SK-N-SH treated with all-trans-retinoic acid at 6 μM for 48 hours (cell line): ENCODE measurements around the gene RAET1G.

Source experiments
- ATAC-seq: fragments of 200-7000 bp; cut with Tn5 transposase; 3 replicates; pipeline ENCODE4 v1.9.1; 2020; ENCODE audit warnings: mild to moderate bottlenecking, moderate library complexity
- ARNTL ChIP-seq: fragments of 450-650 bp; formaldehyde crosslinking; IDR thresholded peaks from 2 replicates; pipeline ENCODE4 v1.5.0; 2020; ENCODE audit warnings: low read depth, mild to moderate bottlenecking, moderate library complexity, borderline replicate concordance
- BACH2 ChIP-seq: fragments of 250-450 bp; sonication (Bioruptor Pico); IDR thresholded peaks from 2 replicates; pipeline ENCODE4 v1.9.0; 2021; ENCODE audit warnings: mild to moderate bottlenecking, borderline replicate concordance
- CSDC2 ChIP-seq: fragments of 250-450 bp; sonication (Bioruptor Pico); IDR thresholded peaks from 2 replicates; pipeline ENCODE4 v1.5.0; 2020; ENCODE audit warnings: mild to moderate bottlenecking, moderate library complexity
- ESRRG ChIP-seq: fragments of 250-450 bp; sonication (Bioruptor Pico); IDR thresholded peaks from 2 replicates; pipeline ENCODE4 v1.6.1; 2021; ENCODE audit warnings: mild to moderate bottlenecking
- GLIS3 ChIP-seq: fragments of 250-450 bp; sonication (Bioruptor Pico); IDR thresholded peaks from 2 replicates; pipeline ENCODE4 v1.5.0; 2020; ENCODE audit warnings: mild to moderate bottlenecking, moderate library complexity
- ISL1 ChIP-seq: fragments of 250-450 bp; sonication (Bioruptor Pico); IDR thresholded peaks from 2 replicates; pipeline ENCODE4 v2.1.2; 2022; ENCODE audit warnings: mild to moderate bottlenecking, moderate library complexity
- OSR1 ChIP-seq: fragments of 250-450 bp; sonication (Bioruptor Pico); IDR thresholded peaks from 2 replicates; pipeline ENCODE4 v1.8.0; 2022; ENCODE audit warnings: moderate library complexity, mild to moderate bottlenecking, inconsistent platforms
- PPARA ChIP-seq: fragments of 250-450 bp; sonication (Bioruptor Pico); IDR thresholded peaks from 2 replicates; pipeline ENCODE4 v1.5.0; 2020; ENCODE audit warnings: mild to moderate bottlenecking, borderline replicate concordance
- RARB ChIP-seq: fragments of 250-450 bp; sonication (Bioruptor Pico); IDR thresholded peaks from 2 replicates; pipeline ENCODE4 v1.8.0; 2021; ENCODE audit warnings: mild to moderate bottlenecking, moderate library complexity
- SNAI2 ChIP-seq: fragments of 250-450 bp; sonication (Bioruptor Pico); IDR thresholded peaks from 2 replicates; pipeline ENCODE4 v1.5.0; 2020; ENCODE audit warnings: mild to moderate bottlenecking, moderate library complexity
- TCF4 ChIP-seq: fragments of 250-450 bp; sonication (Bioruptor Pico); IDR thresholded peaks from 2 replicates; pipeline ENCODE4 v1.8.0; 2021; ENCODE audit warnings: mild to moderate bottlenecking, moderate library complexity, borderline replicate concordance
- TOX ChIP-seq: fragments of 250-450 bp; sonication (Bioruptor Pico); IDR thresholded peaks from 2 replicates; pipeline ENCODE4 v1.8.0; 2021; ENCODE audit warnings: mild to moderate bottlenecking, moderate library complexity, borderline replicate concordance
- ZC3H10 ChIP-seq: fragments of 250-450 bp; sonication (Bioruptor Pico); IDR thresholded peaks from 2 replicates; pipeline ENCODE4 v1.5.1; 2021; ENCODE audit warnings: mild to moderate bottlenecking, moderate library complexity
- ZFP3 ChIP-seq: fragments of 250-450 bp; sonication (Bioruptor Pico); IDR thresholded peaks from 2 replicates; pipeline ENCODE4 v1.5.0; 2020; ENCODE audit warnings: mild to moderate bottlenecking, moderate library complexity
- ZFP30 ChIP-seq: fragments of 450-650 bp; formaldehyde crosslinking; IDR thresholded peaks from 2 replicates; pipeline ENCODE4 v1.5.0; 2022; ENCODE audit warnings: mild to moderate bottlenecking, moderate library complexity
- ZNF565 ChIP-seq: fragments of 450-650 bp; formaldehyde crosslinking; conservative IDR thresholded peaks from 2 replicates; pipeline ENCODE4 v1.5.0; 2020; ENCODE audit warnings: low read depth, mild to moderate bottlenecking, moderate library complexity
- ZNF70 ChIP-seq: fragments of 450-650 bp; formaldehyde crosslinking; IDR thresholded peaks from 2 replicates; pipeline ENCODE4 v1.5.0; 2020; ENCODE audit warnings: mild to moderate bottlenecking, moderate library complexity
- ZNF8 ChIP-seq: fragments of 450-650 bp; formaldehyde crosslinking; IDR thresholded peaks from 2 replicates; pipeline ENCODE4 v1.5.0; 2020; ENCODE audit warnings: mild to moderate bottlenecking, moderate library complexity
- TF ChIP-seq, protein P1 (sequence below): fragments of 250-450 bp; sonication (Bioruptor Pico); IDR thresholded peaks from 2 replicates; pipeline ENCODE4 v1.8.0; 2020; ENCODE audit warnings: mild to moderate bottlenecking, moderate library complexity, borderline replicate concordance
- TF ChIP-seq, protein P2 (sequence below): fragments of 250-450 bp; sonication (Bioruptor Pico); IDR thresholded peaks from 2 replicates; pipeline ENCODE4 v1.5.1; 2021; ENCODE audit warnings: mild to moderate bottlenecking, moderate library complexity
- TF ChIP-seq, protein P3 (sequence below): fragments of 250-450 bp; sonication (Bioruptor Pico); IDR thresholded peaks from 2 replicates; pipeline ENCODE4 v1.5.0; 2020; ENCODE audit warnings: mild to moderate bottlenecking, moderate library complexity
- TF ChIP-seq, protein P4 (sequence below): fragments of 250-450 bp; sonication (Bioruptor Pico); IDR thresholded peaks from 2 replicates; pipeline ENCODE4 v1.5.1; 2020; ENCODE audit warnings: low read depth, mild to moderate bottlenecking, moderate library complexity
- TF ChIP-seq, protein P5 (sequence below): fragments of 250-450 bp; sonication (Bioruptor Pico); IDR thresholded peaks from 2 replicates; pipeline ENCODE4 v1.8.0; 2021; ENCODE audit warnings: low read depth, mild to moderate bottlenecking, moderate library complexity, borderline replicate concordance

Gene RAET1G

DNA sequence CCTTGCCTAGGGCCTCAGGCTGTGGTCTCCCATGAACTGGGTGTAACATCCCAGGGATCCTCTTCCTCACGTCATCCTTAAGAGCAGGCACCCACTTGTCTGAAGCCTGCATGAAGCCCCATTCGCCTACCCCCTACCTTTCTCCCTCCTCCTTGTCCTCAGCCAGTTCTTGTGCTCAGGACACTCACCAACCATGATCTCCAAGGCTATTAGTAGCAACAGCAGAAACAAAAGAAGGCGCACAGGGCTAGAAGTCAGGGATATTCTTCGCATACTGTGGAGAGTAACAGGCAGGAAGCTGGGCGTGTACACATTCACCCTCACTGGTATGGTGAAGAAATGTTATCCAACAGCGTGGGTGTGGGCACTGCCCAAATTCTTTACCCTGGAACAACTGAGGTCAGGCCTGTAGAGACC lies 32.3 kb downstream of the RAET1G start (continued):
- TF ChIP-seq, protein P1, sequence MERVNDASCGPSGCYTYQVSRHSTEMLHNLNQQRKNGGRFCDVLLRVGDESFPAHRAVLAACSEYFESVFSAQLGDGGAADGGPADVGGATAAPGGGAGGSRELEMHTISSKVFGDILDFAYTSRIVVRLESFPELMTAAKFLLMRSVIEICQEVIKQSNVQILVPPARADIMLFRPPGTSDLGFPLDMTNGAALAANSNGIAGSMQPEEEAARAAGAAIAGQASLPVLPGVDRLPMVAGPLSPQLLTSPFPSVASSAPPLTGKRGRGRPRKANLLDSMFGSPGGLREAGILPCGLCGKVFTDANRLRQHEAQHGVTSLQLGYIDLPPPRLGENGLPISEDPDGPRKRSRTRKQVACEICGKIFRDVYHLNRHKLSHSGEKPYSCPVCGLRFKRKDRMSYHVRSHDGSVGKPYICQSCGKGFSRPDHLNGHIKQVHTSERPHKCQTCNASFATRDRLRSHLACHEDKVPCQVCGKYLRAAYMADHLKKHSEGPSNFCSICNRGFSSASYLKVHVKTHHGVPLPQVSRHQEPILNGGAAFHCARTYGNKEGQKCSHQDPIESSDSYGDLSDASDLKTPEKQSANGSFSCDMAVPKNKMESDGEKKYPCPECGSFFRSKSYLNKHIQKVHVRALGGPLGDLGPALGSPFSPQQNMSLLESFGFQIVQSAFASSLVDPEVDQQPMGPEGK (CRISPR knock-in tag), result no peak
- TF ChIP-seq, protein P2, sequence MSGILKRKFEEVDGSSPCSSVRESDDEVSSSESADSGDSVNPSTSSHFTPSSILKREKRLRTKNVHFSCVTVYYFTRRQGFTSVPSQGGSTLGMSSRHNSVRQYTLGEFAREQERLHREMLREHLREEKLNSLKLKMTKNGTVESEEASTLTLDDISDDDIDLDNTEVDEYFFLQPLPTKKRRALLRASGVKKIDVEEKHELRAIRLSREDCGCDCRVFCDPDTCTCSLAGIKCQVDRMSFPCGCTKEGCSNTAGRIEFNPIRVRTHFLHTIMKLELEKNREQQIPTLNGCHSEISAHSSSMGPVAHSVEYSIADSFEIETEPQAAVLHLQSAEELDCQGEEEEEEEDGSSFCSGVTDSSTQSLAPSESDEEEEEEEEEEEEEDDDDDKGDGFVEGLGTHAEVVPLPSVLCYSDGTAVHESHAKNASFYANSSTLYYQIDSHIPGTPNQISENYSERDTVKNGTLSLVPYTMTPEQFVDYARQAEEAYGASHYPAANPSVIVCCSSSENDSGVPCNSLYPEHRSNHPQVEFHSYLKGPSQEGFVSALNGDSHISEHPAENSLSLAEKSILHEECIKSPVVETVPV (CRISPR knock-in tag), result no peak
- TF ChIP-seq SNAI2 (CRISPR knock-in tag) (no peak), ISL1 (CRISPR knock-in tag) (no peak), TOX (CRISPR knock-in tag) (no peak), CSDC2 (CRISPR knock-in tag) (no peak), TCF4 (no peak)

DNA sequence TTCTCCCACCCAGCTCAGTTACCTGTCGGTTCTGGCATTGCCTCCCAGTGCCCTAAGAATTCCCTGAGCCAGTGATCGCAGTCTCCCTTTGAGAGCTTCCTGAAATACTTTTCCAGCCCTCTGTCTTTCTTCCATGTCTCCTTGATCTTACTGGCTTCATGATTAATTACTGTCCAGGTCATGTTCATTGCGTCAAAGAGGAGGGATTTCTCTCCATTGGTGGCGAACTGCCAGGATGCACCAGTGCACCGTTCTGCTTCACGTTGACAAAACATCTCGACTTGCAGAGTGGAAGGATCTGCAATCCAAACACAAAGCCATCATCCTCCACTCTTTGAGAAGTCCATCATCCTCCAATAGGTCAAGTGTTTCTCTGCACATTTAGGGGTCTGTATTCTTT lies 33.6 kb downstream of the RAET1G start:
- TF ChIP-seq CSDC2 (CRISPR knock-in tag), result no peak
- no peak for TF ChIP-seq GLIS3 (CRISPR knock-in tag)
- TF ChIP-seq ZNF8 (CRISPR knock-in tag), result no peak
- TF ChIP-seq RARB (CRISPR knock-in tag), result no peak
- TF ChIP-seq, protein P2 (CRISPR knock-in tag), result no peak
- TF ChIP-seq BACH2 (CRISPR knock-in tag), result no peak
- no peak for TF ChIP-seq ESRRG
- no peak for TF ChIP-seq TOX (CRISPR knock-in tag)
- no peak for TF ChIP-seq ZFP30 (CRISPR knock-in tag)
- TF ChIP-seq ISL1 (CRISPR knock-in tag), result no peak
- TF ChIP-seq, protein P3, sequence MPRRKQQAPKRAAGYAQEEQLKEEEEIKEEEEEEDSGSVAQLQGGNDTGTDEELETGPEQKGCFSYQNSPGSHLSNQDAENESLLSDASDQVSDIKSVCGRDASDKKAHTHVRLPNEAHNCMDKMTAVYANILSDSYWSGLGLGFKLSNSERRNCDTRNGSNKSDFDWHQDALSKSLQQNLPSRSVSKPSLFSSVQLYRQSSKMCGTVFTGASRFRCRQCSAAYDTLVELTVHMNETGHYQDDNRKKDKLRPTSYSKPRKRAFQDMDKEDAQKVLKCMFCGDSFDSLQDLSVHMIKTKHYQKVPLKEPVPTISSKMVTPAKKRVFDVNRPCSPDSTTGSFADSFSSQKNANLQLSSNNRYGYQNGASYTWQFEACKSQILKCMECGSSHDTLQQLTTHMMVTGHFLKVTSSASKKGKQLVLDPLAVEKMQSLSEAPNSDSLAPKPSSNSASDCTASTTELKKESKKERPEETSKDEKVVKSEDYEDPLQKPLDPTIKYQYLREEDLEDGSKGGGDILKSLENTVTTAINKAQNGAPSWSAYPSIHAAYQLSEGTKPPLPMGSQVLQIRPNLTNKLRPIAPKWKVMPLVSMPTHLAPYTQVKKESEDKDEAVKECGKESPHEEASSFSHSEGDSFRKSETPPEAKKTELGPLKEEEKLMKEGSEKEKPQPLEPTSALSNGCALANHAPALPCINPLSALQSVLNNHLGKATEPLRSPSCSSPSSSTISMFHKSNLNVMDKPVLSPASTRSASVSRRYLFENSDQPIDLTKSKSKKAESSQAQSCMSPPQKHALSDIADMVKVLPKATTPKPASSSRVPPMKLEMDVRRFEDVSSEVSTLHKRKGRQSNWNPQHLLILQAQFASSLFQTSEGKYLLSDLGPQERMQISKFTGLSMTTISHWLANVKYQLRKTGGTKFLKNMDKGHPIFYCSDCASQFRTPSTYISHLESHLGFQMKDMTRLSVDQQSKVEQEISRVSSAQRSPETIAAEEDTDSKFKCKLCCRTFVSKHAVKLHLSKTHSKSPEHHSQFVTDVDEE, result no peak
- TF ChIP-seq PPARA (CRISPR knock-in tag), result no peak
- no peak for TF ChIP-seq SNAI2 (CRISPR knock-in tag)
- TF ChIP-seq ARNTL (CRISPR knock-in tag), result no peak
- TF ChIP-seq, protein P4, sequence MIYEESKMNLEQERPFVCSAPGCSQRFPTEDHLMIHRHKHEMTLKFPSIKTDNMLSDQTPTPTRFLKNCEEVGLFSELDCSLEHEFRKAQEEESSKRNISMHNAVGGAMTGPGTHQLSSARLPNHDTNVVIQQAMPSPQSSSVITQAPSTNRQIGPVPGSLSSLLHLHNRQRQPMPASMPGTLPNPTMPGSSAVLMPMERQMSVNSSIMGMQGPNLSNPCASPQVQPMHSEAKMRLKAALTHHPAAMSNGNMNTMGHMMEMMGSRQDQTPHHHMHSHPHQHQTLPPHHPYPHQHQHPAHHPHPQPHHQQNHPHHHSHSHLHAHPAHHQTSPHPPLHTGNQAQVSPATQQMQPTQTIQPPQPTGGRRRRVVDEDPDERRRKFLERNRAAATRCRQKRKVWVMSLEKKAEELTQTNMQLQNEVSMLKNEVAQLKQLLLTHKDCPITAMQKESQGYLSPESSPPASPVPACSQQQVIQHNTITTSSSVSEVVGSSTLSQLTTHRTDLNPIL (CRISPR knock-in tag), result no peak
- TF ChIP-seq OSR1 (CRISPR knock-in tag), result no peak
- no peak for TF ChIP-seq ZC3H10 (CRISPR knock-in tag)
- TF ChIP-seq ZNF70, result no peak
- no peak for TF ChIP-seq ZNF565 (CRISPR knock-in tag)
- ATAC-seq, result no peak

DNA sequence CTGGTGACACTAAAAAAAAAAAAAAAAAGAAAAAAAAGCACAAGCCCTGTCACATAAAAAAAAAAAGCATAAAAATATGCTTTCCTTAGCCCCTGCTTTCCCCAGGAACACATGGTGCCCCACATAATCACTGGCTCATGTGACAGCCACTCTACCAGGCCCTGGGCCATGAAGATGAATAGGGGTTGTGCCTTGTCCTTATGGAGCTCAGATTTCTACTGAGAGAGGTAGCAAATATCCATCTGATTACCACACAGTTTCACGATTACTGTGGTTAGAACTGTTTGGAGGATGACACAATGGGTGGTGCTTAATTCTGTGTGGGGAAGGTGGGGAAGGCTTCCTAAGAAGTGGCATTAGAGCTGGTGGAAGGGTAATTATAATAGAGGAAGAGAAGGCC lies 34.3 kb downstream of the RAET1G start:
- TF ChIP-seq OSR1 (CRISPR knock-in tag) (no peak), ISL1 (CRISPR knock-in tag) (no peak)
- no peak for ATAC-seq

DNA sequence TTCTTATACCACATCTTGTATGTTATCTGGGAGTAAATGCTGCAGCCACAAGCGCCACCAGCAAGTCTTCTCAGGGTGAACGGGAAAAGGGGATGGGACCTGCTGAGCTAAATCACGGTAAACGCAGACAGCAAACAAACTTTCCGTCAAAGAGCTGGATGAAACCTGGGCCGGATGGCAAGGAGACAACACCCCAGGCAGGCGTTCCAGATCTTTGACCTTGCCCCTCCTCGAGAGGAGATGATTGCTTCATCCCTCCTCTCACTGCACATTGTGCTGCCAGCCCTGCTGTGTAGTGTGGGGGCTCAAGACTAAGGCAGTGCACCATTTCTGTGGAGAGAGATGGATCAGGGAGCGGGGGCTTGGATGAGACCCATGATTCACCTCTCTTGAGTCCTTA lies 34.8 kb downstream of the RAET1G start:
- ATAC-seq, result no peak
- TF ChIP-seq SNAI2 (CRISPR knock-in tag) (no peak), ARNTL (CRISPR knock-in tag) (no peak), ZNF70 (no peak), RARB (CRISPR knock-in tag) (no peak), ZNF565 (CRISPR knock-in tag) (no peak), ZFP30 (CRISPR knock-in tag) (no peak), ZNF8 (CRISPR knock-in tag) (no peak), CSDC2 (CRISPR knock-in tag) (no peak), PPARA (CRISPR knock-in tag) (no peak), OSR1 (CRISPR knock-in tag) (no peak), TOX (CRISPR knock-in tag) (no peak), ZFP3 (no peak), TCF4 (no peak)
- TF ChIP-seq, protein P5, sequence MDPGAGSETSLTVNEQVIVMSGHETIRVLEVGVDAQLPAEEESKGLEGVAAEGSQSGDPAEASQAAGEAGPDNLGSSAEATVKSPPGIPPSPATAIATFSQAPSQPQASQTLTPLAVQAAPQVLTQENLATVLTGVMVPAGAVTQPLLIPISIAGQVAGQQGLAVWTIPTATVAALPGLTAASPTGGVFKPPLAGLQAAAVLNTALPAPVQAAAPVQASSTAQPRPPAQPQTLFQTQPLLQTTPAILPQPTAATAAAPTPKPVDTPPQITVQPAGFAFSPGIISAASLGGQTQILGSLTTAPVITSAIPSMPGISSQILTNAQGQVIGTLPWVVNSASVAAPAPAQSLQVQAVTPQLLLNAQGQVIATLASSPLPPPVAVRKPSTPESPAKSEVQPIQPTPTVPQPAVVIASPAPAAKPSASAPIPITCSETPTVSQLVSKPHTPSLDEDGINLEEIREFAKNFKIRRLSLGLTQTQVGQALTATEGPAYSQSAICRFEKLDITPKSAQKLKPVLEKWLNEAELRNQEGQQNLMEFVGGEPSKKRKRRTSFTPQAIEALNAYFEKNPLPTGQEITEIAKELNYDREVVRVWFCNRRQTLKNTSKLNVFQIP (CRISPR knock-in tag), result no peak
- TF ChIP-seq, protein P4 (CRISPR knock-in tag), result no peak
